GM21528 (cell line): ENCODE measurements around the gene DDB1.
A peak's percentile ranks its signal among the peaks of the same experiment; 100 is the strongest.

ENCODE experiments used
- ATAC-seq: cut with Tn5 transposase; IDR thresholded peaks from one replicate; pipeline ENCODE4 v1.9.1; 2021; ENCODE audit warnings: mild to moderate bottlenecking, moderate library complexity; ENCODE audit not compliant: unreplicated experiment, low FRiP score

DDB1 gene

GRCh38 chr11:61357233-61357893, 24.5 kb upstream of the DDB1 start:
- ATAC-seq = peak; percentile 48

GRCh38 chr11:61356706-61357105, 23.8 kb upstream of the DDB1 start:
- no peak for ATAC-seq

GRCh38 chr11:61354208-61354607, 21.3 kb upstream of the DDB1 start:
- no peak for ATAC-seq

GRCh38 chr11:61353131-61354067, 20.5 kb upstream of the DDB1 start:
- no peak for ATAC-seq

- ATAC-seq = no peak
Measured at GRCh38 chr11:61352038-61352437, 19.1 kb upstream of the DDB1 start.

- ATAC-seq = no peak
Measured at GRCh38 chr11:61350803-61351202, 17.9 kb upstream of the DDB1 start.

- ATAC-seq = no peak
Measured at GRCh38 chr11:61350336-61350735, 17.4 kb upstream of the DDB1 start.

- ATAC-seq = no peak
Measured at GRCh38 chr11:61349916-61350315, 17.0 kb upstream of the DDB1 start.

GRCh38 chr11:61349189-61349751, 16.4 kb upstream of the DDB1 start:
- ATAC-seq = no peak

GRCh38 chr11:61347916-61348461, 15.1 kb upstream of the DDB1 start:
- no peak for ATAC-seq

- no peak for ATAC-seq
Measured at GRCh38 chr11:61345954-61346843, 13.3 kb upstream of the DDB1 start.

GRCh38 chr11:61345170-61345610, 12.3 kb upstream of the DDB1 start:
- ATAC-seq = no peak

GRCh38 chr11:61343792-61344745, 11.2 kb upstream of the DDB1 start:
- ATAC-seq = no peak

GRCh38 chr11:61342207-61342803, 9.4 kb upstream of the DDB1 start:
- ATAC-seq = no peak

GRCh38 chr11:61341706-61342105, 8.8 kb upstream of the DDB1 start:
- no peak for ATAC-seq

- no peak for ATAC-seq
Measured at GRCh38 chr11:61340979-61341378, 8.1 kb upstream of the DDB1 start.

GRCh38 chr11:61339490-61339878, 6.6 kb upstream of the DDB1 start:
- ATAC-seq = no peak

GRCh38 chr11:61338783-61339489, 6.0 kb upstream of the DDB1 start:
- ATAC-seq = no peak
